Measurements from ENCODE around the gene SEMA6C. TPM values are rescaled to one million over a fixed set of nuclear protein-coding genes. Genes with fewer than 3 reads are reported as not detected.
A peak's percentile ranks its signal among the peaks of the same experiment; 100 is the strongest.

Gene SEMA6C
- total and polyA plus RNA-seq, 8 donors, result 0.47 to 24.1 (median 2.2) TPM

DNA sequence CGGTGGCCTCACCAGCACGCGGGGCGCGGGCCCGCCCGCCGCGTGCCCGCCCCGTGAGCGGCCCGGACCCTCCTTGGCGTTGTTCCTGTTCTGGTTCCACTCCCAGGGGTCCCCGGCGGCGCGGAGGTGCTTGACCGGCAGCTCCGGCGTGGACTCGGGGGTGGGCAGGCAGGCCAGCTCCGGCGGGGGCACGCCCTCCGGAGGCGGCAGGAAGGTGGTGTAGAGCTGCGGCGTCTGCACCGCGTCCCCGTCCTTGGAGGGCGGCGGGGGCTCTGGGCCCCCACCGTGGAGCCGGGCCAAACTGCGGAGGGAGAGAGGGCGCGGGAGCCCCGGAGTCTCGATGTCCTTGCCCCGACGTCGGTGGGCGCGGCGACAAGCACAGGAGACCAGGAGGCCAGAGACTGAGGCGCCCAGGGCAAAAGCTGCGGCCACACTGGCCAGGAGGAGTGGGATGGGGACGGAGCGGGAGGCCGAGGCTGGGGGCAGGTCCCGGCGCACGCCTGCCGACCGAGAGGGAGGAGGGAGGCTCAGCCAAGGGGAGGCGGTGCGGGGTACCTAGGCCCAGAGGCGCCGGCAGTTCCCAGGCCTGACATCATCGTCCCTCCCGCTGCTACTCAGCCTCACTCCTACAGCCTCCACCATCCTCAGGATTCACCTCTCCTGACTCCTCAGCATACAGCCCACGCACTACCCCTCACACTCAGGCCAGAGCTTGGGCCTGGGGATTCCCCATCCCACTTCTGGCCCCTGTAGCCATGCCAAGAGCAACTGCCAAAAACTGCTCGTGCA, 13.2 kb downstream of the SEMA6C start:
- FAIRE-seq (no peak), ATAC-seq (no peak)
- no peaks in the 10 kb centered on the region for H3K36me3 ChIP-seq

DNA sequence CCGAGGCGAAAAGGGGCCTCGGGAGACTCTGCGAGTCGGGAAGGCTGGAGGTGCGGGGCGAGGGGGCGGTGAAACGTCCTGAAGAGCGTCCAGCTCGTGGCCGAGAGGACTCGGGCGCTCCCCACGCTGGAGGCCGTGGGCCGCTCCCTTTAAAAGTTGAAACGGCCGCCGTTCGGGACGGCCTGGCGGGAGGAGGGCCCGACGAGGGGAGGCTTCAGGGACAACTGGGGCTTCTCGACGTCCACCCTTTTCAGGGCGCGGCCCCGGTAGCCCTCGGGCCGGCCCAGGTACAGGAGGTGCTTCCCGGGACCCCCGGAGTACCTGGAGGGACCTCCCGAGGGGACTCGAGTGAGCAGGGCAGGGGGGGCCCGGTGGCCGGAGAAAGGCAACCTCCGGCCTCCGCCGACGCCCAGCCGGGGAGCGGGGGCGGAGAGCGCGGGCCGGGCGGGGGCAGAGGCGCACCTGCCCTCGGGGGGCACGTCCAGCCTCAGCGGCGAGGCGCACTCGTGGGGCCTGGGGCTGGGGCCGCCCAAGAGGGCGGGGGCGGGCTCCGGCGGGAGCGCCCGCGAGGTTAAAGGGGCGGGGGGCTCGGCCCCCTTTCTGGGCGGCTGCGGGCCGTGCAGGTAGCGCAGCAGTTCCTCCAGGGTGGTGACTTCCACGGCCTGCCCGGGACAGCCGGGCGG, 14.0 kb downstream of the SEMA6C start:
- DNase-seq, result peak in 1 of 6 donors; percentile 67
- WGBS, 2 donors, result 38 to 46% methylated on average over 36 to 74 of the region's 74 CpGs
- intact Hi-C loops (cut with DNase I), result no loop called here
- TF ChIP-seq CTCF (IDR thresholded peaks at IDR 0.05), result no peak
- Histone ChIP-seq H3K9me3 (no peaks in the 10 kb centered on the region), H3K4me1 (no peaks in the 10 kb centered on the region), H3K27ac (no peak overlapping the region), H3K4me3 (peak overlapping the region in 2 of 4 donors; percentile 2 to 30), H3K27me3 (peaks cover 0 to 8% (median 0%) of the 10 kb centered on the region in 4 donors), H3K36me3 (no peaks in the 10 kb centered on the region)
- no peak for FAIRE-seq
- ATAC-seq, result peak in 2 of 4 donors; percentile 13 to 18

More for the DNA sequence above, 13.2 kb downstream of the SEMA6C start:
- H3K27ac ChIP-seq, result no peak overlapping the region
- H3K4me1 ChIP-seq, result no peaks in the 10 kb centered on the region
- H3K9me3 ChIP-seq, result no peaks in the 10 kb centered on the region
- intact Hi-C loops (cut with DNase I), result no loop called here
- TF ChIP-seq CTCF (IDR thresholded peaks at IDR 0.05), result no peak
- H3K4me3 ChIP-seq, result peak overlapping the region in 1 of 4 donors; percentile 30
- peak in 2 of 6 donors; percentile 39 to 81 for DNase-seq
- 44 to 58% methylated on average over 43 to 65 of the region's 65 CpGs for WGBS, 2 donors
- peaks cover 0 to 8% (median 0%) of the 10 kb centered on the region in 4 donors for H3K27me3 ChIP-seq

DNA sequence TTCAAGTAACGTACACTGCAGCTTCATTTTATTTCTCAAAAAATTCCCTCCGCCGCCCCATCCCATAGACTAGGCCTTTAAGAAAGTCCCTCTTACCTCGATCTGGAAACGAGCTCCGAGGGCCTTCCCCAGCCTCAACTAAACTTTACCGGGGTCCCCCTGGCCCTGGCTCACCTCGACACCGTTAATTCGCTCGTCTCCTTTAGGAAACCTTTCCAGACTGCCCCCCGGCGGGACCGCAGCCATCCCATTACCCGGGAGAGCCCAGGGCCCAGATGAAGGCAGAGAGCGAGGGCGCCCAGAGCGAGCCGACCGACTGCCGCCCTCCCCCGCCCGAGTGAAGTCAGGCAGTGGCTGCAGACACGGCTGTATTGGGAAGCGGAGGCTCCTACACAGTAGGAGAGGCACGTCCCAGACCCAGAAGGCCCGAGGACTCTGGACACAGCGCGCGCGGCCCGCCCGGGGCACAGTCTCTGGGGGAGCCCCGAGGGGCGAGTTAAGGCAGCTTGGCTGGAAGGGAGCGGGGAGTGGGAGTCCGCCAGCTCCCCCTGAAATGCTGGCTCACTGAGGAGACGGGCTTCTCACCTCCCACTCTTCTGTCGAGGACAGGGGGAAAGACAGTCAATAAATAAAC, 14.6 kb downstream of the SEMA6C start:
- peak overlapping the region in 2 of 4 donors; percentile 2 to 30 for H3K4me3 ChIP-seq
- intact Hi-C loops (cut with DNase I), result no loop called here
- ATAC-seq (peak; percentile 37 to 74 (median 65)), FAIRE-seq (no peak), DNase-seq (peak in 1 of 6 donors; percentile 63)
- WGBS, 2 donors, result 27 to 37% methylated on average over 39 of the region's 39 CpGs
- H3K4me1 ChIP-seq, result no peaks in the 10 kb centered on the region
- no peaks in the 10 kb centered on the region for H3K9me3 ChIP-seq
- H3K36me3 ChIP-seq, result no peaks in the 10 kb centered on the region
- TF ChIP-seq CTCF (IDR thresholded peaks at IDR 0.05), result no peak
- H3K27ac ChIP-seq, result no peak overlapping the region
- peaks cover 0 to 8% (median 0%) of the 10 kb centered on the region in 4 donors for H3K27me3 ChIP-seq

DNA sequence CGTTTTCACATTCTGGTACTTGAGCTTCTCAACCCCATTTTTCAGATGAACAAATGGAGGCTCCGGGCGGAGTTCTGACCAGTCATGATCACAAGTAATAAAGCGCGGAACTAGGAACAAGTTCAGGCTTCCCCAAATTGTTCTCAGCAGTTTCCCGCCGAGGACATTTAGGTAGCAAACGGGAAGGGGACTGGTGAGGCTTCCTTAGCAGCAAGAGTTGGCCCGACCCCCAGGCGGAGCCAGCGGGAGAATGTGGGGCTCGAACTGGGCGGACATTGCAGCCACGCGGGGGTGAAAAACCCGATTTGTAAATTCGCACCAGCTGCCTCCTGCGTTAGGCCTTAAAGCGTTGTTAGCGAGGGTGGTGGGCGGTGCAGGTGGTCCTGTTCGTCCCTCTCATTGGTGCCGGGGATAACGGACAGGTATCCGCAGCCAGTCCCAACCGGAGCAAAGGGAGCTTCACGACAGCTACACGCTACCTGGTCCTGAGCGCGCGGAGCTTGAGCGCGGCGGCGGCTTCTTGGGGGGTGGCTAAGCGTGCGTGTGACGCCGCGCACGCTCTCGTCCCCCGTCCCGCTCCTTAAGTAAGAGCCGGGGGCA, 15.3 kb downstream of the SEMA6C start:
- FAIRE-seq, result no peak
- H3K4me1 ChIP-seq, result no peaks in the 10 kb centered on the region
- WGBS, 2 donors, result 26 to 35% methylated on average over 45 of the region's 45 CpGs
- no peaks in the 10 kb centered on the region for H3K9me3 ChIP-seq
- no peak overlapping the region for H3K27ac ChIP-seq
- intact Hi-C loops (cut with DNase I), result no loop called here
- peak; percentile 82 to 95 (median 88) for ATAC-seq
- peak; percentile 65 to 75 (median 70) for DNase-seq
- TF ChIP-seq CTCF (IDR thresholded peaks at IDR 0.05), result no peak
- H3K36me3 ChIP-seq, result no peaks in the 10 kb centered on the region
- H3K4me3 ChIP-seq, result peak overlapping the region in 2 of 4 donors; percentile 2 to 30
- H3K27me3 ChIP-seq, result peaks cover 0 to 8% (median 0%) of the 10 kb centered on the region in 4 donors

All from pancreas (tissue), 10 donors.